AG09309 (cell line): ENCODE measurements around the gene OR10G4.

Source experiments
- DNase-seq: peaks from one replicate; pipeline ENCODE4 v3.0.0-alpha.2; 2010; ENCODE audit warnings: low read depth
- H3K4me3 ChIP-seq: 2 replicates; pipeline ENCODE4 v1.5.1; 2011; ENCODE audit warnings: mild to moderate bottlenecking, low read depth, low read length, moderate library complexity; ENCODE audit not compliant: control insufficient read depth
- TF ChIP-seq, protein P1 (sequence below): IDR thresholded peaks from 2 replicates; pipeline ENCODE4 v1.5.1; 2011; ENCODE audit warnings: mild to moderate bottlenecking, low read depth, low read length, inconsistent platforms; ENCODE audit not compliant: insufficient read depth, control insufficient read depth; ENCODE audit errors: missing control alignments

Gene OR10G4

GRCh38 chr11:124026498-124026897, 13.7 kb downstream of the OR10G4 start, which contains the start of gene OR10G8:
OR10G8 (plus strand) TSS chr11:124026798; CDS start chr11:124029623, 2,825 bp downstream.
- H3K4me3 ChIP-seq: no peak within 1 kb of the TSS
- no peak for DNase-seq
- TF ChIP-seq, protein P1, sequence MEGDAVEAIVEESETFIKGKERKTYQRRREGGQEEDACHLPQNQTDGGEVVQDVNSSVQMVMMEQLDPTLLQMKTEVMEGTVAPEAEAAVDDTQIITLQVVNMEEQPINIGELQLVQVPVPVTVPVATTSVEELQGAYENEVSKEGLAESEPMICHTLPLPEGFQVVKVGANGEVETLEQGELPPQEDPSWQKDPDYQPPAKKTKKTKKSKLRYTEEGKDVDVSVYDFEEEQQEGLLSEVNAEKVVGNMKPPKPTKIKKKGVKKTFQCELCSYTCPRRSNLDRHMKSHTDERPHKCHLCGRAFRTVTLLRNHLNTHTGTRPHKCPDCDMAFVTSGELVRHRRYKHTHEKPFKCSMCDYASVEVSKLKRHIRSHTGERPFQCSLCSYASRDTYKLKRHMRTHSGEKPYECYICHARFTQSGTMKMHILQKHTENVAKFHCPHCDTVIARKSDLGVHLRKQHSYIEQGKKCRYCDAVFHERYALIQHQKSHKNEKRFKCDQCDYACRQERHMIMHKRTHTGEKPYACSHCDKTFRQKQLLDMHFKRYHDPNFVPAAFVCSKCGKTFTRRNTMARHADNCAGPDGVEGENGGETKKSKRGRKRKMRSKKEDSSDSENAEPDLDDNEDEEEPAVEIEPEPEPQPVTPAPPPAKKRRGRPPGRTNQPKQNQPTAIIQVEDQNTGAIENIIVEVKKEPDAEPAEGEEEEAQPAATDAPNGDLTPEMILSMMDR: no peak

GRCh38 chr11:124036666-124037065, 23.9 kb downstream of the OR10G4 start:
- no peak overlapping the region for H3K4me3 ChIP-seq
- DNase-seq: no peak
- TF ChIP-seq, protein P1: no peak

- DNase-seq: no peak
- TF ChIP-seq, protein P1: no peak
- H3K4me3 ChIP-seq: no peak overlapping the region
These were observed 26.8 kb downstream of the OR10G4 start for GRCh38 chr11:124039557-124039956.

- TF ChIP-seq, protein P1: no peak
- DNase-seq: no peak
- H3K4me3 ChIP-seq: no peak within 1 kb of the TSS
These were observed 28.5 kb downstream of the OR10G4 start, which contains the start of gene OR10G7 for GRCh38 chr11:124041254-124041653. OR10G7 (minus strand) TSS chr11:124041325; CDS start chr11:124039001, 2,324 bp downstream.

DNA sequence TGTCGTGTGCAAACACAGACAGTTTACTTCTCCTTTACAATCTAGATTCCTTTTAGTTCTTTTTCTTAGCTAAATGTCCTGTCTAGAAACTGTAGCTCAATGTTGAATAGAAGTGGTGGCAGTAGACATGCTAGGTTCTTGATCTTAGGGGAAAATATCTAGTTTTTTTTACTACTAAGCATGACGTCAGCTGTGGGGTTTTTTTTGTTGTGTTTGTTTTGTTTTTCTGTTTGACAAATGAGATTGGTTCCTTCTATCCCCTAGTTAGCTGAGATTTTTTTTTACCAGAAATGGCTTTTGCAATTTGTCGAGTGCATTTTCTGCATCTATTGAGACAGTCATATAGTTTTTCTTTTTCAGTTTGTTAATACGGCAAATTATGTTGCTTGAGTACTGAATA, 30.6 kb downstream of the OR10G4 start:
- DNase-seq: no peak
- H3K4me3 ChIP-seq: no peak overlapping the region
- TF ChIP-seq, protein P1: no peak

- DNase-seq: no peak
- TF ChIP-seq, protein P1: no peak
- H3K4me3 ChIP-seq: no peak overlapping the region
These were observed 38.0 kb downstream of the OR10G4 start for GRCh38 chr11:124050748-124051147.

- no peak overlapping the region for H3K4me3 ChIP-seq
- TF ChIP-seq, protein P1: no peak
- DNase-seq: no peak
These were observed 40.2 kb downstream of the OR10G4 start for GRCh38 chr11:124052966-124053365.
